Smooth muscle cell (in vitro differentiated cells): Measurements from ENCODE around the gene VIPAS39. TPM values are rescaled to one million over a fixed set of nuclear protein-coding genes. Genes with fewer than 3 reads are reported as not detected.

Source experiments
- DNase-seq: peaks from one replicate; lab custom pipeline; 2025; ENCODE audit not compliant: unreplicated experiment; lab: John Stamatoyannopoulos, UW
- H2AFZ ChIP-seq: fragments of 200-600 bp; sonication (generic); 2 replicates; pipeline ENCODE4 v1.6.0; 2016; ENCODE audit warnings: antibody characterized with exemption, low read depth, mild to moderate bottlenecking
- H3F3A ChIP-seq: fragments of 200-600 bp; sonication (generic); 2 replicates; pipeline ENCODE4 v1.6.0; 2017; ENCODE audit warnings: antibody characterized with exemption, low read depth
- H3K27ac ChIP-seq: fragments of 200-600 bp; sonication (generic); 2 replicates; pipeline ENCODE4 v1.5.1; 2016; ENCODE audit warnings: low read depth, mild to moderate bottlenecking
- H3K27me3 ChIP-seq: fragments of 200-600 bp; sonication (generic); 2 replicates; pipeline ENCODE4 v1.6.1; 2016; ENCODE audit warnings: low read depth, mild to moderate bottlenecking
- H3K36me3 ChIP-seq: fragments of 200-600 bp; sonication (generic); 2 replicates; pipeline ENCODE4 v1.5.1; 2016; ENCODE audit warnings: low read depth
- H3K4me1 ChIP-seq: fragments of 200-600 bp; sonication (generic); 2 replicates; pipeline ENCODE4 v1.5.1; 2016; ENCODE audit warnings: low read depth
- H3K4me2 ChIP-seq: fragments of 200-600 bp; sonication (generic); 2 replicates; pipeline ENCODE4 v1.6.0; 2016; ENCODE audit warnings: mild to moderate bottlenecking
- H3K4me3 ChIP-seq: fragments of 200-600 bp; sonication (generic); 2 replicates; pipeline ENCODE4 v1.5.1; 2016; ENCODE audit warnings: mild to moderate bottlenecking
- H3K79me2 ChIP-seq: fragments of 200-600 bp; sonication (generic); 2 replicates; pipeline ENCODE4 v1.6.0; 2016; ENCODE audit warnings: low read depth, mild to moderate bottlenecking
- H3K9ac ChIP-seq: fragments of 200-600 bp; sonication (generic); 2 replicates; pipeline ENCODE4 v1.6.0; 2016; ENCODE audit warnings: low read depth
- H3K9me3 ChIP-seq: fragments of 200-600 bp; sonication (generic); replicated peaks from 2 replicates; pipeline ENCODE4 v1.5.1; 2016; ENCODE audit warnings: low read depth
- H4K20me1 ChIP-seq: fragments of 200-600 bp; sonication (generic); 2 replicates; pipeline ENCODE4 v1.6.0; 2016; ENCODE audit warnings: low read depth
- CTCF ChIP-seq: fragments of 200-600 bp; sonication (generic); IDR thresholded peaks from 2 replicates; pipeline ENCODE4 v1.5.1; 2017; ENCODE audit warnings: borderline replicate concordance, mild to moderate bottlenecking, antibody characterized with exemption; ENCODE audit not compliant: insufficient read depth, poor library complexity, severe bottlenecking
- WGBS: methylation state at CpG from one replicate; pipeline ENCODE4 v1.1.7; 2016; ENCODE audit warnings: low lambda C conversion rate; 5-methylcytosine and 5-hydroxymethylcytosine counted together
- polyA plus RNA-seq: library from polyadenylated mRNA; unstranded; fragments of >200 nt; fragmentation: Nextera tagmentation; extraction: Ambion mirVana; gene quantifications from 2 replicates; pipeline ENCODE4 v1.2.1, GENCODE V29; 2016
- total RNA-seq: library from RNA; depleted of rRNA; stranded (reverse); fragments of >200 nt; gene quantifications from 2 replicates; pipeline ENCODE4 v1.2.3, GENCODE V29; 2014

Gene VIPAS39
- total and polyA plus RNA-seq, 2 experiments from 2014 or later, result 12.3 to 55.5 TPM

DNA sequence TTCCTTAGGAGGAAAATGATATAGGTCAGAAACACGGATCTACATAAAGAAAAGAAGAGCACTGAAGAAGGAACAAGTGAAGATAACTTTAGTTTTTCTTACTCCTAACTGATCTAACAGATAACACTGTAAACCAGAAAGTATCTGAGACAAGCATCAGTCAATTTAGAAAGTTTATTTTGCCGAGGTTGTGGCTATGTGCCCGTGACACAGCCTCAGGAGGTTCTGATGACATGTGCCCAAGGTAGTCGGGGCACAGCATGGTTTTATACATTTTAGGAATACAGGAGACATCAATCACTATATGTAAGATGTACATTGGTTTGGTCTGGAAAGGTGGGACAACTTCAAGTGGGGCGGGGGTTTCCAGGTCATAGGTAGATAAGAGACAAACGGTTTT lies 57.2 kb downstream of the VIPAS39 start:
- no peak overlapping the region for H3K27ac ChIP-seq
- H3K4me2 ChIP-seq, result no peak overlapping the region
- H3K36me3 ChIP-seq, result no peaks in the 10 kb centered on the region
- no peaks in the 10 kb centered on the region for H3K27me3 ChIP-seq
- H4K20me1 ChIP-seq, result no peaks in the 10 kb centered on the region
- no peaks in the 10 kb centered on the region for H3K79me2 ChIP-seq
- no peaks in the 10 kb centered on the region for H3K9me3 ChIP-seq
- WGBS, result 86% methylated on average over 6 of the region's 6 CpGs
- no peaks in the 10 kb centered on the region for H3K4me1 ChIP-seq
- H3K4me3 ChIP-seq, result no peak overlapping the region
- TF ChIP-seq CTCF, result no peak
- no peak overlapping the region for H3K9ac ChIP-seq
- H3F3A ChIP-seq, result no peaks in the 10 kb centered on the region
- no peak overlapping the region for H2AFZ ChIP-seq
- no peak for DNase-seq

DNA sequence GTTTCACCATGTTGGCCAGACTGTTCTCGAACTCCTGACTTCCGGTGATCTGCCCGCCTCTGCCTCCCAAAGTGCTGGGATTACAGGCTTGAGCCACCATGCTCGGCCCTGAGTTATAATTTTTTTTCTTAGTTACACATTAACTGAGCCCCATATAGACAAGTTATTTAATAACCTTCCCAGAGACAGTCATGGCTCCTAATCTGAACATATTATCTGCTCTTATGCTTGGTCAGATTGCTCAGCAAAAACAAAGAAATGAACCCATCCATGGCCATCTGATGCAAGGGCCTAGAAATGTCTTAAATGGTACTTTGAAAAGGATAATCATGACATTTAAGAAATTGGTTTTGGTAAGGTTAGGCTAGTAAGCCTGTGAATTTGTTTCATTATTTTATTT lies 67.2 kb downstream of the VIPAS39 start:
- Histone ChIP-seq H3F3A (no peaks in the 10 kb centered on the region), H3K79me2 (no peaks in the 10 kb centered on the region), H3K4me2 (no peak overlapping the region), H3K36me3 (no peaks in the 10 kb centered on the region), H3K9ac (no peak overlapping the region), H3K27me3 (no peaks in the 10 kb centered on the region), H3K9me3 (no peaks in the 10 kb centered on the region), H4K20me1 (no peaks in the 10 kb centered on the region), H3K27ac (no peak overlapping the region), H3K4me3 (no peak overlapping the region), H3K4me1 (no peaks in the 10 kb centered on the region), H2AFZ (no peak overlapping the region)
- TF ChIP-seq CTCF, result no peak
- 96% methylated on average over 4 of the region's 4 CpGs for WGBS
- DNase-seq, result no peak

DNA sequence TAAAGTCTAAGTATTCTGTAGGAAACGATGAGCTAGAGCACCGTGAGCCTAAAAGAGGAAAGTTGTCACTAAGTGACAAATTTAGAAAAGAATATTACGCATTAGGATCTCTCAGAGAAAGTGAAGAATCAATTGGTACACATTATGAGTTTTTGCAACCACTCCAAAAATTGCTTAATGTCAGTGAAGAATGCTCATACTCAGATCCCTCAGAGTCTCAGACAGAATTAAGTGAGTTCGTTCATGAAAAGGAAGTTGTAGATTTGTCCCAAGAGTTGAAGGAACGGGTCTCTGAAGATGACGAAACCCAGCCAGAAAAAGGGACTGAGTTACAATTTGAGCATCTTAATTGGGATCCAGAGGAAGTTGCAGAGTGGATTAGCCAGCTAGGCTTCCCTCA lies 78.7 kb downstream of the VIPAS39 start:
- Histone ChIP-seq H3K27ac (no peak overlapping the region), H4K20me1 (no peaks in the 10 kb centered on the region), H3F3A (no peaks in the 10 kb centered on the region), H3K9ac (no peak overlapping the region), H3K4me1 (peaks cover 13% of the 10 kb centered on the region), H3K36me3 (no peaks in the 10 kb centered on the region), H2AFZ (no peak overlapping the region), H3K9me3 (no peaks in the 10 kb centered on the region), H3K27me3 (no peaks in the 10 kb centered on the region), H3K79me2 (peaks cover 22% of the 10 kb centered on the region), H3K4me3 (no peak overlapping the region), H3K4me2 (no peak overlapping the region)
- DNase-seq, result no peak
- WGBS, result 94% methylated on average over 6 of the region's 6 CpGs
- no peak for TF ChIP-seq CTCF

- H2AFZ ChIP-seq, result peak overlapping the region; percentile 95
- peak overlapping the region; percentile 88 for H3K4me2 ChIP-seq
- H4K20me1 ChIP-seq, result peaks cover 1% of the 10 kb centered on the region
- no peaks in the 10 kb centered on the region for H3K36me3 ChIP-seq
- peak overlapping the region; percentile 96 for H3K27ac ChIP-seq
- no peak for DNase-seq
- TF ChIP-seq CTCF, result no peak
- no peaks in the 10 kb centered on the region for H3K27me3 ChIP-seq
- H3K9ac ChIP-seq, result peak overlapping the region; percentile 94
- 20% methylated on average over 10 of the region's 10 CpGs for WGBS
- H3K4me3 ChIP-seq, result peak overlapping the region; percentile 98
- H3K79me2 ChIP-seq, result peaks cover 28% of the 10 kb centered on the region
- H3K9me3 ChIP-seq, result no peaks in the 10 kb centered on the region
- H3K4me1 ChIP-seq, result peaks cover 22% of the 10 kb centered on the region
- peaks cover 6% of the 10 kb centered on the region for H3F3A ChIP-seq
Measured at GRCh38 chr14:77377502-77377844, 79.9 kb downstream of the VIPAS39 start.
